ENCODE measurements around the gene NPTX1. TPM values are rescaled to one million over a fixed set of nuclear protein-coding genes. Genes with fewer than 3 reads are reported as not detected.
A peak's percentile ranks its signal among the peaks of the same experiment; 100 is the strongest.

Gene NPTX1
- polyA plus RNA-seq, 1 donor from 2014 or later = 0.56 TPM

GRCh38 chr17:80453126-80453997 lies 23.0 kb downstream of the NPTX1 start:
- peak overlapping the region; percentile 89 for H3K4me3 ChIP-seq (ENCODE audit: low read length)
- H3K9ac ChIP-seq (ENCODE audit: low read length) = peak overlapping the region; percentile 94
- no peaks in the 10 kb centered on the region for H3K27me3 ChIP-seq (ENCODE audit: insufficient read depth, low read depth, low read length)

GRCh38 chr17:80452173-80452915 lies 24.1 kb downstream of the NPTX1 start:
- Histone ChIP-seq H4K20me1 (ENCODE audit: insufficient read depth) (no peaks in the 10 kb centered on the region), H3K9ac (ENCODE audit: low read length) (no peak overlapping the region), H2AFZ (ENCODE audit: low read depth, low read length) (no peak overlapping the region), H3K9me2 (ENCODE audit: insufficient read depth, low read length) (no peaks in the 10 kb centered on the region), H3K27ac (ENCODE audit: low read length) (no peak overlapping the region), H3K27me3 (ENCODE audit: insufficient read depth, low read depth, low read length) (no peaks in the 10 kb centered on the region), H3K4me3 (ENCODE audit: low read length) (no peak overlapping the region), H3F3A (ENCODE audit: insufficient read depth, low read length, poor library complexity, severe bottlenecking) (no peaks in the 10 kb centered on the region), H3K4me2 (ENCODE audit: low read length) (no peak overlapping the region), H3K9me3 (ENCODE audit: low read length) (no peaks in the 10 kb centered on the region), H3K36me3 (ENCODE audit: insufficient read depth, low read length) (no peaks in the 10 kb centered on the region), H3K79me2 (replicated peaks; ENCODE audit: insufficient read depth, low read length) (no peaks in the 10 kb centered on the region)
- TF ChIP-seq REST (IDR thresholded peaks at IDR 0.05; ENCODE audit: borderline replicate concordance) = no peak
- no peak for TF ChIP-seq MXI1 (conservative IDR thresholded peaks at IDR 0.05; ENCODE audit: poor library complexity, severe bottlenecking)
- TF ChIP-seq EZH2 (IDR thresholded peaks at IDR 0.05; ENCODE audit: borderline replicate concordance, insufficient read depth, low read length, poor library complexity, severe bottlenecking) = no peak
- TF ChIP-seq CTCF (IDR thresholded peaks at IDR 0.05; ENCODE audit: poor library complexity, severe bottlenecking) = no peak
- TF ChIP-seq TAF1 (IDR thresholded peaks at IDR 0.05; ENCODE audit: low read depth) = no peak
- TF ChIP-seq SMC3 (conservative IDR thresholded peaks at IDR 0.05; ENCODE audit: poor library complexity) = no peak
- TF ChIP-seq EP300 (conservative IDR thresholded peaks at IDR 0.05; ENCODE audit: poor library complexity, severe bottlenecking) = no peak
- no peak for TF ChIP-seq RAD21 (conservative IDR thresholded peaks at IDR 0.05)
- no peak for TF ChIP-seq POLR2AphosphoS5 (IDR thresholded peaks at IDR 0.05)

More at GRCh38 chr17:80453126-80453997, 23.0 kb downstream of the NPTX1 start:
- Histone ChIP-seq H3K79me2 (replicated peaks; ENCODE audit: insufficient read depth, low read length) (no peaks in the 10 kb centered on the region), H3K9me2 (ENCODE audit: insufficient read depth, low read length) (no peaks in the 10 kb centered on the region), H2AFZ (ENCODE audit: low read depth, low read length) (no peak overlapping the region), H3K27ac (ENCODE audit: low read length) (no peak overlapping the region), H3K4me2 (ENCODE audit: low read length) (no peak overlapping the region), H3F3A (ENCODE audit: insufficient read depth, low read length, poor library complexity, severe bottlenecking) (no peaks in the 10 kb centered on the region), H3K9me3 (ENCODE audit: low read length) (no peaks in the 10 kb centered on the region), H4K20me1 (ENCODE audit: insufficient read depth) (no peaks in the 10 kb centered on the region), H3K36me3 (ENCODE audit: insufficient read depth, low read length) (no peaks in the 10 kb centered on the region)
- TF ChIP-seq EZH2 (IDR thresholded peaks at IDR 0.05; ENCODE audit: borderline replicate concordance, insufficient read depth, low read length, poor library complexity, severe bottlenecking) (no peak), MXI1 (conservative IDR thresholded peaks at IDR 0.05; ENCODE audit: poor library complexity, severe bottlenecking) (no peak), POLR2AphosphoS5 (IDR thresholded peaks at IDR 0.05) (no peak), SMC3 (conservative IDR thresholded peaks at IDR 0.05; ENCODE audit: poor library complexity) (no peak), CTCF (IDR thresholded peaks at IDR 0.05; ENCODE audit: poor library complexity, severe bottlenecking) (no peak), EP300 (conservative IDR thresholded peaks at IDR 0.05; ENCODE audit: poor library complexity, severe bottlenecking) (no peak), RAD21 (conservative IDR thresholded peaks at IDR 0.05) (no peak)

All from neural cell (in vitro differentiated cells).